PC-9 (cell line): ENCODE results near the gene HPS1.

Experiments
- EZH2 ChIP-seq: fragments of 200-600 bp; sonication (generic); IDR thresholded peaks from 2 replicates; pipeline ENCODE4 v1.8.0; 2017; ENCODE audit warnings: antibody characterized with exemption, low read depth
- TF ChIP-seq, protein P1 (sequence below): fragments of 200-600 bp; sonication (generic); conservative IDR thresholded peaks from 2 replicates; pipeline ENCODE4 v1.6.1; 2017; ENCODE audit warnings: mixed run types, antibody characterized with exemption, mild to moderate bottlenecking, moderate library complexity

DNA sequence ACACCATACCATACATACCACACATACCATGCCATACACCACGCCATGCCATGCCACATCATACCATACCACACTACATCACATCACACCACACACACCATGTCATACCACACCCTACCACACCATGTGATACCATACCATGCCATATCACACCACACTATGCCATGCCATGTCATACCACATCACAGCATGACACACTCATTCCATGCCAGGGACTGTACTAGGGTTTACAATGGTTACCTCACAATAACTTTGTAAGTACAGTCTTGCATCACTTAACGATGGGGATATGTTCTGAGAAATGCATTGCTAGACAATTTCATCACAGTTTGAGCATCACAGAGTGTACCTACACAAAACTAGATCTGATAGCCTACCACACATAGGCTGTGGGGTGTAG lies 46.3 kb downstream of the HPS1 start:
- TF ChIP-seq, protein P1, sequence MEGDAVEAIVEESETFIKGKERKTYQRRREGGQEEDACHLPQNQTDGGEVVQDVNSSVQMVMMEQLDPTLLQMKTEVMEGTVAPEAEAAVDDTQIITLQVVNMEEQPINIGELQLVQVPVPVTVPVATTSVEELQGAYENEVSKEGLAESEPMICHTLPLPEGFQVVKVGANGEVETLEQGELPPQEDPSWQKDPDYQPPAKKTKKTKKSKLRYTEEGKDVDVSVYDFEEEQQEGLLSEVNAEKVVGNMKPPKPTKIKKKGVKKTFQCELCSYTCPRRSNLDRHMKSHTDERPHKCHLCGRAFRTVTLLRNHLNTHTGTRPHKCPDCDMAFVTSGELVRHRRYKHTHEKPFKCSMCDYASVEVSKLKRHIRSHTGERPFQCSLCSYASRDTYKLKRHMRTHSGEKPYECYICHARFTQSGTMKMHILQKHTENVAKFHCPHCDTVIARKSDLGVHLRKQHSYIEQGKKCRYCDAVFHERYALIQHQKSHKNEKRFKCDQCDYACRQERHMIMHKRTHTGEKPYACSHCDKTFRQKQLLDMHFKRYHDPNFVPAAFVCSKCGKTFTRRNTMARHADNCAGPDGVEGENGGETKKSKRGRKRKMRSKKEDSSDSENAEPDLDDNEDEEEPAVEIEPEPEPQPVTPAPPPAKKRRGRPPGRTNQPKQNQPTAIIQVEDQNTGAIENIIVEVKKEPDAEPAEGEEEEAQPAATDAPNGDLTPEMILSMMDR = no peak
- no peak for TF ChIP-seq EZH2
